ENCODE data around the gene VCL. TPM values are rescaled to one million over a fixed set of nuclear protein-coding genes. Genes with fewer than 3 reads are reported as not detected.

The VCL gene
- polyA plus RNA-seq, 1 donor from 2014 or later: 11.2 TPM

GRCh38 chr10:74150204-74150989, 152.5 kb downstream of the VCL start, which contains the start of gene AP3M1:
Gene AP3M1, minus strand, starts transcription at chr10:74150828. Its CDS starts 12,449 bp downstream, at chr10:74138379.
- Histone ChIP-seq H3K9me3 (ENCODE audit: low read length) (no peaks in the 10 kb centered on the region), H3K79me2 (replicated peaks; ENCODE audit: insufficient read depth, low read length) (peaks cover 63% of the 10 kb centered on the region), H2AFZ (ENCODE audit: low read depth, low read length) (peak within 1 kb of the TSS; percentile 93), H3K4me2 (ENCODE audit: low read length) (peak within 1 kb of the TSS; percentile 74), H3K9me2 (ENCODE audit: insufficient read depth, low read length) (no peaks in the 10 kb centered on the region), H3F3A (ENCODE audit: insufficient read depth, low read length, poor library complexity, severe bottlenecking) (no peaks in the 10 kb centered on the region), H3K36me3 (ENCODE audit: insufficient read depth, low read length) (no peaks in the 10 kb centered on the region), H4K20me1 (ENCODE audit: insufficient read depth) (no peaks in the 10 kb centered on the region), H3K4me3 (ENCODE audit: low read length) (peak within 1 kb of the TSS; percentile 91), H3K9ac (ENCODE audit: low read length) (peak within 1 kb of the TSS; percentile 89), H3K27me3 (ENCODE audit: insufficient read depth, low read depth, low read length) (no peaks in the 10 kb centered on the region), H3K27ac (ENCODE audit: low read length) (peak within 1 kb of the TSS; percentile 96)
- TF ChIP-seq REST (IDR thresholded peaks at IDR 0.05; ENCODE audit: borderline replicate concordance): no peak
- TF ChIP-seq POLR2AphosphoS5 (IDR thresholded peaks at IDR 0.05): peak; percentile 67
- TF ChIP-seq RAD21 (conservative IDR thresholded peaks at IDR 0.05): peak; percentile 30
- TF ChIP-seq TAF1 (IDR thresholded peaks at IDR 0.05; ENCODE audit: low read depth): no peak
- no peak for TF ChIP-seq CTCF (IDR thresholded peaks at IDR 0.05; ENCODE audit: poor library complexity, severe bottlenecking)
- peak; percentile 45 for TF ChIP-seq MXI1 (conservative IDR thresholded peaks at IDR 0.05; ENCODE audit: poor library complexity, severe bottlenecking)
- TF ChIP-seq SMC3 (conservative IDR thresholded peaks at IDR 0.05; ENCODE audit: poor library complexity): no peak
- no peak for TF ChIP-seq EP300 (conservative IDR thresholded peaks at IDR 0.05; ENCODE audit: poor library complexity, severe bottlenecking)
- TF ChIP-seq EZH2 (IDR thresholded peaks at IDR 0.05; ENCODE audit: borderline replicate concordance, insufficient read depth, low read length, poor library complexity, severe bottlenecking): no peak

- Histone ChIP-seq H3F3A (ENCODE audit: insufficient read depth, low read length, poor library complexity, severe bottlenecking) (no peaks in the 10 kb centered on the region), H3K9ac (ENCODE audit: low read length) (peak within 1 kb of the TSS; percentile 89), H2AFZ (ENCODE audit: low read depth, low read length) (peak within 1 kb of the TSS; percentile 93), H3K79me2 (replicated peaks; ENCODE audit: insufficient read depth, low read length) (peaks cover 55% of the 10 kb centered on the region), H3K27ac (ENCODE audit: low read length) (peak within 1 kb of the TSS; percentile 96), H3K9me2 (ENCODE audit: insufficient read depth, low read length) (no peaks in the 10 kb centered on the region), H3K36me3 (ENCODE audit: insufficient read depth, low read length) (no peaks in the 10 kb centered on the region), H3K4me3 (ENCODE audit: low read length) (peak within 1 kb of the TSS; percentile 91), H3K4me2 (ENCODE audit: low read length) (peak within 1 kb of the TSS; percentile 74), H3K27me3 (ENCODE audit: insufficient read depth, low read depth, low read length) (no peaks in the 10 kb centered on the region), H4K20me1 (ENCODE audit: insufficient read depth) (no peaks in the 10 kb centered on the region), H3K9me3 (ENCODE audit: low read length) (no peaks in the 10 kb centered on the region)
- peak; percentile 64 for TF ChIP-seq CTCF (IDR thresholded peaks at IDR 0.05; ENCODE audit: poor library complexity, severe bottlenecking)
- peak; percentile 89 for TF ChIP-seq POLR2AphosphoS5 (IDR thresholded peaks at IDR 0.05)
- peak; percentile 51 for TF ChIP-seq RAD21 (conservative IDR thresholded peaks at IDR 0.05)
- TF ChIP-seq REST (IDR thresholded peaks at IDR 0.05; ENCODE audit: borderline replicate concordance): peak; percentile 69
- TF ChIP-seq MXI1 (conservative IDR thresholded peaks at IDR 0.05; ENCODE audit: poor library complexity, severe bottlenecking): peak; percentile 91
- TF ChIP-seq EP300 (conservative IDR thresholded peaks at IDR 0.05; ENCODE audit: poor library complexity, severe bottlenecking): no peak
- TF ChIP-seq SMC3 (conservative IDR thresholded peaks at IDR 0.05; ENCODE audit: poor library complexity): peak; percentile 55
- no peak for TF ChIP-seq EZH2 (IDR thresholded peaks at IDR 0.05; ENCODE audit: borderline replicate concordance, insufficient read depth, low read length, poor library complexity, severe bottlenecking)
- peak; percentile 78 for TF ChIP-seq TAF1 (IDR thresholded peaks at IDR 0.05; ENCODE audit: low read depth)
These were observed 153.3 kb downstream of the VCL start, which contains the start of gene ADK for GRCh38 chr10:74150990-74151878. Gene ADK, plus strand, starts transcription at chr10:74151221. Its CDS starts 58 bp downstream, at chr10:74151279.
